NCI-H82 (cell line): ENCODE data around the gene SPATC1L.

Source experiments
- DNase-seq: peaks from one replicate; lab custom pipeline; 2025; lab: John Stamatoyannopoulos, UW

The SPATC1L gene

GRCh38 chr21:46161633-46162592 lies 22.3 kb downstream of the SPATC1L start:
- no peak for DNase-seq

GRCh38 chr21:46160907-46161632 lies 23.2 kb downstream of the SPATC1L start:
- DNase-seq = no peak

- no peak for DNase-seq
Observed at GRCh38 chr21:46160657-46160906, 23.7 kb downstream of the SPATC1L start.

GRCh38 chr21:46159841-46160656 lies 24.2 kb downstream of the SPATC1L start:
- no peak for DNase-seq

DNA sequence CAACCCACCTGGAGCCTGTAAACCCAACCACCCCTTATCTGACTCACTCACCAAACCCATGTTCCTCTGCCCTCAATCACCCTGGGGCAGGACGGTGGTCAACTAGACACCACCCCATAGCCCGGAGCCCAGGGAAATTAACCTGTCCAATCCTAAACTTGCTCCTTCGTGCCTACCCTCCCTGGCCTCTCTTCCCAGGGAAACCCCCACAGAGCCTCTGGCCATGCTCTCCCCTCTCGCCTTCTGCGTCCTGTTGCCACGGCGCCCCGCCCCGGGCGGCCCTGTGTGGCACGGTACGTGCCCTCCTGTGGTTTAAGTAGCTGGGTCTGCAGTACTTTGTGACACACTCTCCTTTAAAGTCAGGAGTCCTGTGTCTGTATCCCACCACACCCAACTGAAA lies 24.9 kb downstream of the SPATC1L start:
- DNase-seq = no peak

DNA sequence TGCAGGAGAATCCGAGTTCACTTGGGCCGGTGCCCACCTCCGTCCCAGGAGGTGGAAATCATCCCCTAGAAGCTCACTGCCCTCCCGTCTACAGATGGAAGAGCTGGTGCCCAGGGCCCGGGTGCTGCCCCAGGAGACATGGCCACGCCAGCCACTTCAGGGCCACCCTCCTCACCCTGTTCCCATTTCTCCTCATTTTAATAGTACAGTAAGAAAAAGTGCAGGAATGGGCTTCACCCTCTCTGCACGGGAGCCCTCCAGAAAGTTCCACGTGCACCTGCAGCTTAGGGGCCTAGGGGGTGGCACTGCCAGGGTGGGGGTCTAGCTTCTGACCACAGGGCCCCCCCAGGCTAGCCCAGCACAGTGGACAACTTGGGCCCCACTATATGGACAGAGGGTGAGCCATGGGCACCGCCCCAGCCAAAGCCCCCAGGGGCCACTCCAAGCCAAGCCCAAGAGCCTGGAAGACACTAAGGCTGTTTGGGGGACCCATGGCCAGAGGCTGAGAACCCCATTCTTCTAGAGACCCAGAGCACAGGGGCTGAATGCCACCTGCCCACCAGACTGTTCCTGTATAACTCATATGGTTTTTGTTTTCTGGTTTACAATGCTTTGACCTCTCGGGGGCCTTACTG lies 25.5 kb downstream of the SPATC1L start:
- DNase-seq = no peak

DNA sequence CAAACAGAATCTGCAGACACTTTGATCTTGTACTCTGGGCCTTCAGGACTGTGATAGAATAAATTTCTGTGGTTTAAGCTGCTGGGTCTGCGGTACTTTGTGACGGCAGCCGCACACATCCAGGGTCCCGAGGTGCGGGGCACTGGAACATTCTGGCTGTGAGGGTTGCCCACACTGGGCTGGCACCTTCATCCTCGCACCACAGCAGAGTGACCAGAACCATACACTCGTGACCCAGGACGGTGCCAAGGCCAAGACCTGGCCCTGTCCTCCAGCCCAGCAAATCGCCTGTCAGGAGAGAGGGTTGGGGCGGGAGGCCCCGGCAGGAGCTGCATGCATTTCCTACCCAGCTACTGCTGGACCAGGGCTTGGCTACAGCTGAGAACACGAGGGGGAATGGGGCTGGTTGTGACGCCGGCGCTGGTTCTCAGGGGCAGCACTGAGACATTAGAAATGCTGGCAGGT lies 26.2 kb downstream of the SPATC1L start:
- no peak for DNase-seq

DNA sequence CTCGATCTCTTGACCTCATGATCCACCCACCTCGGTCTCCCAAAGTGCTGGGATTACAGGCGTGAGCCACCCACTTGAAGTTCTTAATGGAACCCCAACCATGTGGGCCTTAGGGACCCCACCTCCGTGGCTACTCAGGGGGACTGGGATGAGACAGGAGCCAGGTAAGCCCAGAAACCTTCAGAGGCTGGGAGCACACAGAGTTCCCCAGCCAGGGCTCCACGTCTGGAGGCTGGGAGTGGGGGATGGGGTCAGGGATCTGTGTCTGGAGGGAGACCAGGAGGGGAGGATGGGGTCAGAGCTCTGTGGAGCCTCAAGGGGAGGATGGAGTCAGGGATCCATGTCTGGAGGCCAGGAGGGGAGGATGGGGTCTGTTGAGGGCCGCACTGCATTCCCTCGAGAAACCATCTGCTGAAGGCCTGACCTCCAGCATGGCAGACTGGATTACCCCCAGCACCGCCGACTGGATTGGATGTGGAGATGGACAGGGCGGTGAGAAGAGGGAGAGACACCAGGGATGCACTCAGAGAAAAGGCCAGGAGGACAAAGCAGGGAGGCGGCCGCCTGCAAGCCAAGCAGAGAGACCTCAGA lies 26.8 kb downstream of the SPATC1L start:
- DNase-seq = no peak

DNA sequence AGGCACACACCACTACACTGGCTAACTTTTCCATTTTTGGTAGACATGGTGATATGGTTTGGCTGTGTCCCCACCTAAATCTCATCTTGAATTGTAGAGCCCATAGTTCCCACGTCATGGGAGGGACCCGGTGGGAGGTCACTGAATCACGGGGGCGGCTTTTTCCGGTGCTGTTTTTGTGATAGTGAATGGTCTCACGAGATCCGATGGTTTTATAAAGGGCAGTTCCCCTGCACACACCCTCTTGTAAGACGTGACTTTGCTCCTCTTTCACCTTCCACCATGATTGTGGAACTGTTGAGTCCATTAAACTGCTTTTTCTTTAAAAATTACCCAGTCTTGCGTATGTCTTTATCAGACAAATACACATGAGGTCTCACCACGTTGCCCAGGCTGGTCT lies 27.6 kb downstream of the SPATC1L start:
- DNase-seq = no peak

DNA sequence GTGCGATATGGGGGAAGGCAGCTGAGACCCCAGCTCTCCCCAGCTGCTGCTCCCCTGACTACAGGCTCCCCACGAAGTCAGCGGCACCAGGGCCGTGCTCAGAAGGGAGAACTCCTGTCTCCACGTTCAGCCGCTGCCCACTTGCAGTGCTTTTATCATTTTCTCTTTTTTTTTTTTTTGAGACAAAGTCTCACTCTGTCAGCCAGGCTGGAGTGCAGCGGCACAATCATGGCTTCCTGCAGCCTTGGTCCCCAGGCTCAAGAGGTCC lies 27.9 kb downstream of the SPATC1L start:
- no peak for DNase-seq

GRCh38 chr21:46155514-46156377 lies 28.5 kb downstream of the SPATC1L start, which contains the start of gene FTCD:
TSS of gene FTCD (minus strand) at chr21:46155579. CDS start at chr21:46155523, 56 bp downstream.
- DNase-seq = no peak

- no peak for DNase-seq
Observed at GRCh38 chr21:46154955-46155513, 29.2 kb downstream of the SPATC1L start.

GRCh38 chr21:46154155-46154954 lies 29.9 kb downstream of the SPATC1L start:
- no peak for DNase-seq

DNA sequence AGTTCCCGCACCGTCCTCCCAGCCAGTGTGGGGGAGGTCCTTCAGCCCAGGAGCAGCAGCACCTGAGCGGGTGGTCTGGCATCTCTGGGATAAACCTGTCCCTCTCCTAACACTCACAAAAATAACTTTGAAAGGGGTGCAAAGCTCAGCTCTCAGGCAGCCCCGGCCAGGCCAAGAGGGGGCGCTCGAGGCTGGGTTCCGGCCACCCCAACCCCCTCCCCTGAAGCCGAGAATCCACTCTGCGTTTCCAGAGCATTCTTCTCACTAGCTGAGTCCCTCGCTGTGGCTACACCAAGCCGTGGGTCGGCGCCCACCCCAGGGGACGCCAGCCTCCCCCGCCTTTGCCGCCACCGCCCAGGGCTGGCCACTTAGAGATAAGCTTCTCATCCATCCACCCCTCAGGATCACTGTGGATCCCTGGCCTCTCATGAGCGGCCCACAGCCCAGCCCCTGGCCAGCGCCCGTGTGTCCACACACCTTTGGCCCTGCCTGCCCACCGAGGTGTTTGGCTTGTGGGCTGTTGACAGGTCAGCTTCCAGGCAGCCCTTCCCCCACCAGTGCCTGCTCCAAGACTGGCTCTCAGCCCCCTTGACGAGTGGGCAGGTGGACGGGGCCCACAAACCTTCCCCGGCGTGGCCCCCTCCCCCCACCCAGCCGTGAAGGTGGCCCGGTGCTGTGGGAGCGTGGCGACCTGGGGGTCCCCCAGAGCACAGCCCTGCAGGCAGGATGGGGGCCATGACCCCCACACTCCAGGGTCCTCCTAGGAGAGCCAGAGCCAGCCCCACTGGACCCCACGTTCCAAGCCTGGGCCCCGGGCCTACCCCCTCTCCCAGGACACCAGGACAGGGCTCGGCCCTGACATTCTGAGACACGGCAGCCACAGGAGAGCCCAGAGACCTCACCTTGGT lies 30.8 kb downstream of the SPATC1L start:
- DNase-seq = peak; percentile 67

DNA sequence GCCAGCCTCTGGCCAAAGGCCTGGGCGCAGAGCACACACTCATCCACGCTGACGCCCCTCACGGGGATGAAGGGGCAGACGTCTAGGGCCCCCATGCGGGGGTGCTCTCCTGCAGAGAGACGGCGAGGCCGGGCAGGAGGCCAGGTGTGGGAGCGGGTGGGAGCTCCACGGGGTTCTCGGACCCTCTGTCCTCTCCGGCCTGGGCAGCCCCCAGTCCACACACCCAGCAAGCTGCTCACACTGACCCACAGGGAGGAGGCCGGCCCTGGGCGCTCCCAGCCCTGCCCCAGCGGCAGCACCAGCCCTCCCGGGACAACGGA lies 31.4 kb downstream of the SPATC1L start:
- no peak for DNase-seq

- no peak for DNase-seq
Observed at GRCh38 chr21:46151989-46152926, 32.0 kb downstream of the SPATC1L start.

DNA sequence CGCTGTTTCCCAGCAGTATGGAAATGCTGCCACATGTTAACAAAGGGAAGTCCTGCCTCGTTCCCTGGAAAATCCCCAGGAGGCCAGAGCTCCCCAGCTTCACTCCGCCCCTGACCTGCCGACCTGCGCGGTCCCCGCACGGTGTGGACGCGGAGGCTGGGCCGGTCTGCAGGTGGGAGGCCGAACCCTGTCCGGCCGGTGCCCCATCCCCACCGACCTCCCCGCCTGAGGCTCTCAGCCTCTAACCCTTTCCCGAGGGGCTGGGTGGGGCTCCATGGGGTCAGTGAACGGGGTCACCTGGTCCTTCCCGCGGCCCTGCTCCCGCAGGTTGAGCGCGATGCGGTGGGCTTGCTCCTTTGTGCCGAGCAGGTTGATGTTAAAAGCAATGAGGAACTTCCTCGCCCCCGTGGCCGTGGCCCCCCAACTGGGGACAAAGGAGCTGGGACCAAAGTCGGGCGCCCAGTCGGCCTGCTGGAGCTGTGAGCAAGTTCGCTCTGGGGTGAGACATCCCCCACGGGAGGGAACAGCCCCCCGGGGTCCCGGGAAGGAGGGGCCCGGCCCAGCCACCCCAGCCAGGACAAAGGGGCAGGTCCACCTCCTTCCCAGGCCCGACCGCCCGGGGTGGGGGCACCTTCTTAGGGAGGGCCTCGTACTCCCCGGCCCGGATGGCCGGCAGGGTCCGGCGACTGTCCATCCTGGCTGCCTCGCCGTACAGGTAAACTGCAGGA lies 32.8 kb downstream of the SPATC1L start:
- DNase-seq = no peak
